ENCODE measurements around the gene MRPL14. TPM values are rescaled to one million over a fixed set of nuclear protein-coding genes. Genes with fewer than 3 reads are reported as not detected.
A peak's percentile ranks its signal among the peaks of the same experiment; 100 is the strongest.

The MRPL14 gene
- total and polyA plus RNA-seq, 9 of the 15 experiments (the other 6 are each of a cell fraction or from before 2014, with no cell fraction given), result 126 to 424 (median 165) TPM

DNA sequence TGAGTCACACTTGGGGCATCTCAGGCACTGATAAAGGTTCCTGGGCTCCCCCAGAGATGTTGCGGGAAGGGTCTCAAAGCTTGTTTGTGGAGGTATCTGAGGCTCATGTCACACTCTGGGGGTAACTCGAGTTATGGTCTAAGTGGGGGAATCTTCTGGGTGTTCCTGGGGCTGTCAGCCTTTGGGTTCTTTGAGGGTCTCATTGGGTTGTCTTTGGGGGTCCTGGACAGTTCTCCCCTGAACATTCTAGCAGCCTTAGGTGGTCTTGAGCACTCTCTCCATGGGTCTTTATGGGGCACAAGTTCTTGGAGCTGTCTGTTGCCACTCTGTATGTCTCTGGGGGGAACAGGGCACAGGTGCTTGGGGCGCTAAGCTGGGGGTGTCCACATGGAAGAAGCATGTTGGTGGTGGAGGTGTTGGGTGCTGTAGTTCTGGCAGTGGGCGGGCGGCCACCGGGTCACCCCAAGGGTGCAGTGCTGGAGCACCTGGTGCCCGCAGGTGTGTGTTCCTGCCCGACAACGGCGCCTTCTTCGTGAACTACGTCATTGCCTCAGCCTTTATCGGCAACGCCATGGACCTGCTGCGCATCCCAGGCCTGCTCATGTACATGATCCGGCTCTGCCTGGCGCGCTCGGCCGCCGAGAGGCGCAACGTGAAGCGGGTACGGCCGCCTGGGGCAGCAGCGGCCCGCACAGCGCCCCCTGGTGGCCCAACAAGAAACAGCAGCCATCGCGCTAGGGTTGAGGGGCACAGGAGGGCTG lies 24.3 kb upstream of the MRPL14 start (continued):
- TF ChIP-seq, protein P1, sequence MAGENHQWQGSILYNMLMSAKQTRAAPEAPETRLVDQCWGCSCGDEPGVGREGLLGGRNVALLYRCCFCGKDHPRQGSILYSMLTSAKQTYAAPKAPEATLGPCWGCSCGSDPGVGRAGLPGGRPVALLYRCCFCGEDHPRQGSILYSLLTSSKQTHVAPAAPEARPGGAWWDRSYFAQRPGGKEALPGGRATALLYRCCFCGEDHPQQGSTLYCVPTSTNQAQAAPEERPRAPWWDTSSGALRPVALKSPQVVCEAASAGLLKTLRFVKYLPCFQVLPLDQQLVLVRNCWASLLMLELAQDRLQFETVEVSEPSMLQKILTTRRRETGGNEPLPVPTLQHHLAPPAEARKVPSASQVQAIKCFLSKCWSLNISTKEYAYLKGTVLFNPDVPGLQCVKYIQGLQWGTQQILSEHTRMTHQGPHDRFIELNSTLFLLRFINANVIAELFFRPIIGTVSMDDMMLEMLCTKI (IDR thresholded peaks at IDR 0.05; ENCODE audit: partially characterized antibody), result no peak
- 0 out of 2 replicates have a peak, but pooled peaks have one; percentile 23 for TF ChIP-seq CREB1 (IDR thresholded peaks at IDR 0.05)
- peak; percentile 81 for TF ChIP-seq CREB1 (CRISPR knock-in tag; IDR thresholded peaks at IDR 0.05)
- TF ChIP-seq POLR2H (tag; IDR thresholded peaks at IDR 0.05; ENCODE audit: low read depth), result no peak
- TF ChIP-seq HSF4 (CRISPR knock-in tag; IDR thresholded peaks at IDR 0.05; ENCODE audit: borderline replicate concordance), result no peak
- no peak for TF ChIP-seq EGR1 (conservative IDR thresholded peaks at IDR 0.05)
- TF ChIP-seq PREB (CRISPR knock-in tag; IDR thresholded peaks at IDR 0.05), result 0 out of 2 replicates have a peak, but pooled peaks have one; percentile 38
- TF ChIP-seq ZNF23 (CRISPR knock-in tag; IDR thresholded peaks at IDR 0.05), result no peak
- no peak for TF ChIP-seq ZNF184 (CRISPR knock-in tag; IDR thresholded peaks at IDR 0.05)
- TF ChIP-seq, protein P2, sequence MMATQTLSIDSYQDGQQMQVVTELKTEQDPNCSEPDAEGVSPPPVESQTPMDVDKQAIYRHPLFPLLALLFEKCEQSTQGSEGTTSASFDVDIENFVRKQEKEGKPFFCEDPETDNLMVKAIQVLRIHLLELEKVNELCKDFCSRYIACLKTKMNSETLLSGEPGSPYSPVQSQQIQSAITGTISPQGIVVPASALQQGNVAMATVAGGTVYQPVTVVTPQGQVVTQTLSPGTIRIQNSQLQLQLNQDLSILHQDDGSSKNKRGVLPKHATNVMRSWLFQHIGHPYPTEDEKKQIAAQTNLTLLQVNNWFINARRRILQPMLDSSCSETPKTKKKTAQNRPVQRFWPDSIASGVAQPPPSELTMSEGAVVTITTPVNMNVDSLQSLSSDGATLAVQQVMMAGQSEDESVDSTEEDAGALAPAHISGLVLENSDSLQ (IDR thresholded peaks at IDR 0.05), result no peak
- TF ChIP-seq POLR2G (IDR thresholded peaks at IDR 0.05; ENCODE audit: low read depth, low read length), result peak; percentile 47; the same call in 1 of the 2 replicates
- TF ChIP-seq NCOA1 (IDR thresholded peaks at IDR 0.05; ENCODE audit: low read depth), result no peak
- TF ChIP-seq NCOA2 (IDR thresholded peaks at IDR 0.05; ENCODE audit: partially characterized antibody in 2 of 2), result no peak
- peak in 1 of 2 experiments; percentile 46; a peak in 1 of 4 replicates for TF ChIP-seq TBL1XR1 (IDR thresholded peaks at IDR 0.05; ENCODE audit: low read length in 2 of 2)
- no peak for TF ChIP-seq ZNF778 (CRISPR knock-in tag; IDR thresholded peaks at IDR 0.05)
- TF ChIP-seq ZFP1 (CRISPR knock-in tag; IDR thresholded peaks at IDR 0.05), result no peak
- TF ChIP-seq ARHGAP35 (IDR thresholded peaks at IDR 0.05; ENCODE audit: partially characterized antibody), result no peak
- TF ChIP-seq ZNF174 (CRISPR knock-in tag; IDR thresholded peaks at IDR 0.05), result no peak
- TF ChIP-seq ZNF584 (CRISPR knock-in tag; IDR thresholded peaks at IDR 0.05; ENCODE audit: low read depth), result no peak
- TF ChIP-seq FOS (IDR thresholded peaks at IDR 0.05; ENCODE audit: extremely low read depth, insufficient read length), result no peak
- no peak for TF ChIP-seq JUNB (CRISPR knock-in tag; conservative IDR thresholded peaks at IDR 0.05)
- TF ChIP-seq ZKSCAN8 (CRISPR knock-in tag; IDR thresholded peaks at IDR 0.05), result no peak
- TF ChIP-seq SMAD4 (CRISPR knock-in tag; conservative IDR thresholded peaks at IDR 0.05), result no peak
- no peak for TF ChIP-seq ARNT (IDR thresholded peaks at IDR 0.05)
- no peak for TF ChIP-seq DACH1 (IDR thresholded peaks at IDR 0.05; ENCODE audit: partially characterized antibody)
- TF ChIP-seq TCF15 (CRISPR knock-in tag; IDR thresholded peaks at IDR 0.05), result no peak

Measured in K562 (cell line).